Mesangial cell (primary cell): ENCODE data around the gene ILKAP. TPM values are rescaled to one million over a fixed set of nuclear protein-coding genes. Genes with fewer than 3 reads are reported as not detected.

ENCODE experiments used
- total RNA-seq: library from RNA; depleted of rRNA; stranded (reverse); fragments of >200 nt; gene quantifications from 2 replicates; pipeline ENCODE4 v1.2.3, GENCODE V29; 2015

Gene ILKAP
- total RNA-seq, result 23.3 and 27.7 TPM in 2 replicates

GRCh38 chr2:238203094-238203972, at the start of gene ILKAP:
Gene ILKAP, minus strand, starts transcription at chr2:238203695. Its CDS starts 142 bp downstream, at chr2:238203553.

GRCh38 chr2:238239863-238240756, 36.6 kb upstream of the ILKAP start, which contains the start of gene HES6:
Gene HES6, minus strand, starts transcription at chr2:238240038. Its CDS starts 133 bp downstream, at chr2:238239905.

GRCh38 chr2:238158509-238159070, 44.9 kb downstream of the ILKAP start, which contains the start of gene ERFE:
Gene ERFE, plus strand, starts transcription at chr2:238158970. Its CDS starts 38 bp downstream, at chr2:238159008.

GRCh38 chr2:238138331-238139195, 64.9 kb downstream of the ILKAP start, which contains the start of gene KLHL30:
Gene KLHL30, plus strand, starts transcription at chr2:238138668. Its CDS starts 2,087 bp downstream, at chr2:238140755.

Other genes with a start within 250 kb of the ILKAP start
- gene UBE2F, start 236.7 kb downstream of the ILKAP start, total RNA-seq, result 45.5 and 60.0 TPM in 2 replicates
- gene SCLY, start 142.7 kb downstream of the ILKAP start, total RNA-seq, result 18.9 and 35.8 TPM in 2 replicates
- 1.3 and 2.2 TPM in 2 replicates for gene ESPNL, start 103.4 kb downstream of the ILKAP start, total RNA-seq
- 0.16 and 5.5 TPM in 2 replicates for gene KLHL30, start 65.0 kb downstream of the ILKAP start, total RNA-seq
- gene ERFE, start 44.7 kb downstream of the ILKAP start, total RNA-seq, result 34.5 and 35.4 TPM in 2 replicates
- 15.8 and 17.4 TPM in 2 replicates for gene HES6, start 36.3 kb upstream of the ILKAP start, total RNA-seq
- 3.7 and 3.8 TPM in 2 replicates for gene PER2, start 84.9 kb upstream of the ILKAP start, total RNA-seq
- gene TRAF3IP1, start 116.8 kb upstream of the ILKAP start, total RNA-seq, result 3.1 and 5.7 TPM in 2 replicates
- 30.8 and 30.9 TPM in 2 replicates for gene ASB1, start 223.2 kb upstream of the ILKAP start, total RNA-seq